GM12875 (cell line): Measurements from ENCODE around the gene COG5.

Experiments
- H3K4me3 ChIP-seq: one replicate; pipeline ENCODE4 v1.5.1; 2011; ENCODE audit warnings: low read depth, low read length, control low read depth
- CTCF ChIP-seq: IDR thresholded peaks from 2 replicates; pipeline ENCODE4 v1.5.1; 2011; ENCODE audit warnings: low read depth, mild to moderate bottlenecking, control low read depth, inconsistent platforms, low read length, moderate library complexity, borderline replicate concordance; ENCODE audit not compliant: insufficient read depth

COG5 gene

GRCh38 chr7:107599262-107599661 lies 35.5 kb upstream of the COG5 start:
- H3K4me3 ChIP-seq, result no peak overlapping the region
- TF ChIP-seq CTCF, result no peak

- H3K4me3 ChIP-seq, result no peak overlapping the region
- no peak for TF ChIP-seq CTCF
These were observed 34.2 kb upstream of the COG5 start for GRCh38 chr7:107597953-107598352.

GRCh38 chr7:107597582-107597916 lies 33.8 kb upstream of the COG5 start:
- H3K4me3 ChIP-seq, result no peak overlapping the region
- TF ChIP-seq CTCF, result no peak

- no peak for TF ChIP-seq CTCF
- H3K4me3 ChIP-seq, result no peak overlapping the region
These were observed 33.3 kb upstream of the COG5 start for GRCh38 chr7:107596881-107597581.

- no peak for TF ChIP-seq CTCF
- H3K4me3 ChIP-seq, result no peak overlapping the region
These were observed 31.4 kb upstream of the COG5 start for GRCh38 chr7:107594961-107595737.

- H3K4me3 ChIP-seq, result no peak overlapping the region
- no peak for TF ChIP-seq CTCF
These were observed 29.3 kb upstream of the COG5 start for GRCh38 chr7:107593025-107593410.
